NCI-H226 (cell line): ENCODE data around the gene ABLIM2.
A peak's percentile ranks its signal among the peaks of the same experiment; 100 is the strongest.

Experiments
- DNase-seq: peaks from one replicate; pipeline ENCODE4 v3.0.0-alpha.2; 2015

ABLIM2 gene

DNA sequence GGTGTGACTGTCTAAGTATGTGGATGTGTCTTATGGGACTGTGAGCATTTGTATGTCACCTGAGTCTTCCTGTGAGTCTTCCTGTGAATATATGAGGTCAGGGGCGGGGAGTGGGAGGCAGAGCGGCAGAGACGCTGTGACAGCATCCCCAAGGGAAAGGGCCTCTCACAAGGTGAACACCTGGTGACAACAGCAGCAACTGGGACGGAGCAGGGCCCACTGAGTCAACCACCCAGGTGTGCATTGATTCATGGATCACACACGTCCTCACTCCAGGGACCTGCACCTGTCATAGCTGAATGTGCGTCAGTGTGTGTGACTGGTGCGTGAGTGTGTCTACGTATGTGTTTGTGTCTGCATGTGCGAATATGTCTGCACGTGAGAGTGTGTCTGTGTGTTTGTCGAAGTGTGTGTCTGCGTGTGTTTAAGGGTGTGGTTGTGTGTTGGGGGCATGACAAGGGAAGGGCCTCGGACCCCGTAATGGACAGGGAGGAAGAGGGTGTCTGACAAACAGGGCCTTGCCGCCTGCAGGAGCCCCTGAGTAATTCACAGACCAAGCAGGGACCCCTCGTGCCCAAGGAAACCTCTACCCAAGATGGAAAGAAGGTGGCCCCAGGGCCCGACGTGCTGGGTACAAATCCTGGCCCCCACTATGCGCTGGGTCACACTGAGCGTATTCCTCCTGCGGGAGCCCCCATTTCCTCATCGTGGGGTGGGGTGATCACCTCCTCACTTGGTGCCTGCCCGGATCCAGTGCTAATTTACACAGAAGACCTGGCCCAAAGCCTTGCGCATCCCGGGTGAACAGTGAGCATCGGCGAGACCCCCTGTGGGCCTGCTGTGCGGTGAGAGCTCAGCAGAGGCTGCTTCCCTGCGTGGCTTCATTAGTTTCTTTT lies 76.7 kb downstream of the ABLIM2 start:
- DNase-seq: no peak

DNA sequence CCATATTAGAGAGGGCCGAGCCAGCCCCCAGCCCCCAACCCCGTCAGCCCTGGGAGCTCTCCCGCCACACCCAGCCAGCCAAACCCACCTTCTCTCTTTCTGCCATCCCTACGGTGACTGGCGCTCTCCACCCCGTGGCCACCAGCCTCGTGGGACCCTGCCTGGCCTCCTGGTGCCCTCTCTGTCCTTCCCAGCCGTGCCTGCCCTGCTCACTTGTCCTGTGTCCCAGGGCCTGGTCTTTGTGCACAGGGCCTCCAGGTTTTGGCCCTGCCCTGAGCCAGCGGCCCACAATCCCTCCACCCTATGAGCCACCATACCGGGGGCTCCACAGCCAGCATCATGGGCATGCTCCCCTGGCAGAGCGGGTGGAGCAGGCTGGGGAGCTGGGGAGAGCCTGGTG lies 77.4 kb downstream of the ABLIM2 start:
- DNase-seq: no peak

DNA sequence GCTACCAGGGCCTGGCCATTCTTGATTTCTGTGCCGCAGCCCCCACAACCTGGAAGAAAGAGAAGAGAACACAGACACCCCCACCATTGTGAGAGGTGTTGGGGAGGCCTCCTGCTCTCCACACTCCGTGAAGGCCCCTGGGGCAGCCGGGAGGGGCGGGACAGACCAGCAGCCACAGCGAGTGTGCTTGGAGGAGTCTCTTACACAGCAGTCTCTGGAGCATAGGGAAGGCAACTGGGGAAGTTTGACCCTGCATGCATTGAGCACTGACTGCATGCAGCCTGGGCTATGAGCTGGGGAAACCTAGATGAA lies 77.9 kb downstream of the ABLIM2 start:
- DNase-seq: no peak

DNA sequence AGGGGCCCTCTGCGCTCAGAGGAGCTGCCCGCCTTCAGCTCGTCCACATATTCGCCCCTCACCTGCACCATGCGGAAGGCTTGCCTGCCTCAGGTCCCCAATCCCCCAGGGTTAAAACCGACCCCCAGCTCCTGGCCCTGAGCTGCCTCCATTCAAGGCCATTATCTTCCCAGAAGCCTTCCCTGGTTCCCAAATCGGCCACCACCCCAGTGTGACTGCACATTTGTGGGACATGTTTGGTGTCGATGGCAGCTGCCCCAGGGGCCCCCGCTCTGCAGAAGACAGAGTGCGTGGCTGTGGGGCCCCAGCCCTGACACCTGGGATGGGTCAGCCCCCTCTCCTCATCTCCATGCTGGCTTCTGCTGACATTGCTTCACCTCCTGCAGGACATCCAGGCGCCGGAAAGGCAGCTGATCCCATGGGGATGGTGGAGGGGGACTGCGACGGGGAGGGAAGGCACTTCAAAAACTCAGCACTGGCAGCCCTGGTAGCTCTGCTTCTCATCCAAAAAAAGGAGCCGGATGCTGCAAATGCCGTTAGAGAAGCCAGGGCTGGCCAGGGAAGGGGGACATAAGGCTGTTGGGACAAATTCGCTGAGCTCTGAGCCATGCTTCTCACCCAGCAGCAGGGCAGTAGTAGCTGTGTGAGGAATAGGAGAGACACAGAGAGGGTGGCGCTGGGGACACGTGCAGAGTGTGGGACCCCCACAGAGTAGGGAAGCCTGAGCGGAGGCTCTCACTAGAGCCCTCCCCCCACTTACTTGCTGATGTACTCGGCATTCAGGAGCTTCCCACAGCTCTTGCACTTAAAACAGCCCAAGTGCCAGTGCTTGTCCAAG lies 78.5 kb downstream of the ABLIM2 start:
- no peak for DNase-seq

DNA sequence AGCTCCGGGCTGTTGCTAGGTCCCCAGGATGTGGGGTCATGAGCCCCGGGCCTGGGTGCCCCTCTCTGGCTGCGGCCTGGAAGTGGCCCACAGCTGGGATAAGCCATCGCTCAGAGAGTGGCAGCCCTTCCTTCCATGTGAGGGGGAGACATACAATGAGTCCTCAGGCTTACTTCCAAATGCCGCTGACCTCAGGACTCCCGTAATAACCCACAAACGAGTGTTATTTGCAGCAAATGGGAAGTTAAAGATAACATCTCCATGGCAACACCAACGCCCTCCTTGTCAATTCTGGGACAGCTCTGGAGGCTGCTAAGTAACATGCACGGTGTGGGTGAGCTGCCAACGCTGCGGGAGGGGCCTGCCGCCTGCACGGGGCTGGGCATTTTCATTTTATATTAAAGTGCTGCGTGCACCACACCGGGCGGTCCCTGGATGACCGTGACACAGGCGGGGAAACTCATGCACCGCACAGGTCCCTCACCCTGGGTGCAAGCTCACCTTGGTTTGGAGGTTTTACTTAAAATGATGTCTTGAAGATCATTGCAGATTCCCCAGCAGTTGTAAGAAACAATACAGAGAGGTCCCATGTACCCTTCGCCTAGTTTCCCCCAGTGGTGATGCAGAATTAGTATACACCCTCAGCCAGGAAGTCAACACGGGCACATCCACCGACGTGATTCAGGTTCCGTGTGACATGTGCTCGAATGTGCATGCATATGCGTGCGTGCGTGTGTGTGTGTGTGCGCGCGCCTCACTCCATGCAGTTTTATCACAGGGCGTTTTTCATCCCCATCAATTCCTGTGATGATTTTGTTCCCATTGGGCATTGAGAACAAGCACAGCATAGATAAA lies 79.4 kb downstream of the ABLIM2 start:
- peak; percentile 80 for DNase-seq

DNA sequence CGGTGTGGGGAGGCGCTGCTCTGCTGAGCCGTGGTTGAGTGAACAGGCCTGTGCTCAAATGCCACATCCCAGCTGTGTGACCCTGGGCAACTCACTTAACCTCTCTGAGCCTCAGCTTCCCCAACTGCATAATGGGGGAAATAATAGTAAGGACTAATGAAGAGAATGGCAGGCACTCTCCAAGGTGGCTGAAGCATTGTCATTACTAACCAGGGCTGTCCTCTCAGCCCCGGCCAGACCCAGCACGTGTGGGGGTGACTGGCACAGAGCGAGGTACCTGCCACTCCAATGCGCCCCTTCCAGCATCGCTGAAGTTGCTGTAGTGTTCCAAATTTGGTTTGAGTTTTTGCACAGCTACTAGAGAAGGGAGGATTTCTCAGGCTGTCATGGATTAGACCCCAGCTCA lies 80.0 kb downstream of the ABLIM2 start:
- no peak for DNase-seq

DNA sequence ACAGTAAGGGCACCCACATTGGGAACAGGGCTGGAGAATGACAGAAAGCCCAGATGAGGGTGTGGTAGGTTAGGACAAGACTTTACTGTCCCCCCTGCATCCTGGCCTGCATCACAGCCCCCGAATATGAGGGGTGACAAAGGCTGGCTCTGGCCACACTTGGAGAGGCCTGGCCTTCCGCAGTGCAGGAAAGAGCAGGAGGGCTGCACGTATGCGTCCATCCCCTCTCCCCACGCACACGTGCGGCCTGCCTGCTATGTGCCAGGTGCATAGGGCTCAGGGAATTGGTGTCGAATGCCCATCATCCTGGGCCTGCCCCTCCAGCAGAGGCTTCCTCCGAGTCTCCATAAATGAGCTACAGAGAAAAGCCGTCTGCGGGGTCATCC lies 80.5 kb downstream of the ABLIM2 start:
- DNase-seq: no peak

DNA sequence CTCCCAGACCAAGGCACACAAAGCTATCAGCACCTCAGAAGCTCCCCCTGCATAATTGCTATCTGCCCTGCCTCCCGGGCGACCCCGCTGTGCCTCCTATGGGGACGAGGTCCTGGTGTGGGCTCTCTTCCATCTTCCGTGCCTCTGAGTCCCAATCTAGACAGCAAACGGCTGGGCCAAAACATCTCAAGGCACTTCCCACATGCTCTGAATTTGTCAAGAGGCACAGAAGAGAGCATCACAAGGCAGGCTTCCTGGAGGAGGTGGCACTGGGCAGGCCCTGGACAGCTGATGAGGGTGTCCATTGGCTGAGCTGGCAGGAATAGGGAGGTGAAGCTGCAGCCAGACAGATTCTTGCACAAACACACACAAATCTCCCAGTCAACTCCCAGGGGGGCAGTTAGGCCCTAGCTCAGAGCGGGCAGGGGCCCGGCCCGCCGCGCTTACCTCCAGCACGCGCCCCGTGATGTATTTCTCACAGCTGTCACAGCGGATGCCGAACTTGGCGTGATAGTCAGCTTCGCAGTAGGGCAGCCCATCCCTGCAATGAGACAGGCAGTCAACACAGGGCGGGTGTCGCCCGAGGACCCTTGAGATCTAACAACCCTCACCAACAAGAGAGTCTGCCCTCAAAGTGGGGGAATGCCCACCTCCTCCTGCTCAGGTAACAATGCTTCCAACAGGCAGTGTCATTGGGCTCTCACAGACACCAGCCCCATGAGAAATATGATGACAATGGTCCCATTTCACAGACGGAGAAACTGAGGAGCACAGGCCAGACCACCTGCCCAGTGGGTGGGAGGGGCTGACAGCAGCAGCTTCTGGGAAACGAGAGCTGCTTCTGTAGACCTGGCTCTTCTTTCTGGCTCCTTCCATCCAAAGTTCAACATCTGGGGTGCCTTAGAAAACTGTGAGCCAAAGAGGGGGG lies 81.2 kb downstream of the ABLIM2 start:
- no peak for DNase-seq

DNA sequence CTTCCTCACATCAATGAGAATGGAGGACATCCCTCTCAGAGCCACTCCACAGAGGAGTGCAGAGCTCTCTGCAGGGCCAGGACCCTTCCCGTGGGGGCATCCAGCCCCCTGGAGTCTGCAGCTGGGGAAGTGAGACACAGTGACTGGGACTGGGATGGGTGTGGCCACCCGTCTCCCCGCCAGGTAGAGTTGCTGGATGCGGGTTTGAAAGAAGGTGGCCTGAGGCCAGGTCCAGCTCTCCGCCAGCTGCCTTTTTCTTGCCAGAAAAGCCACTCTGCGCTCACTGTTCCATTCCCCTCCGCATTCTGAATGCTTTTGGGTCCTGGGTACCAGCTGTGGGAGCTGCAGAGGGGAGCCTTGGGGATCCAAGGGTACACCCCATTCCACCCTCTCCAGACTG lies 82.6 kb downstream of the ABLIM2 start:
- no peak for DNase-seq

DNA sequence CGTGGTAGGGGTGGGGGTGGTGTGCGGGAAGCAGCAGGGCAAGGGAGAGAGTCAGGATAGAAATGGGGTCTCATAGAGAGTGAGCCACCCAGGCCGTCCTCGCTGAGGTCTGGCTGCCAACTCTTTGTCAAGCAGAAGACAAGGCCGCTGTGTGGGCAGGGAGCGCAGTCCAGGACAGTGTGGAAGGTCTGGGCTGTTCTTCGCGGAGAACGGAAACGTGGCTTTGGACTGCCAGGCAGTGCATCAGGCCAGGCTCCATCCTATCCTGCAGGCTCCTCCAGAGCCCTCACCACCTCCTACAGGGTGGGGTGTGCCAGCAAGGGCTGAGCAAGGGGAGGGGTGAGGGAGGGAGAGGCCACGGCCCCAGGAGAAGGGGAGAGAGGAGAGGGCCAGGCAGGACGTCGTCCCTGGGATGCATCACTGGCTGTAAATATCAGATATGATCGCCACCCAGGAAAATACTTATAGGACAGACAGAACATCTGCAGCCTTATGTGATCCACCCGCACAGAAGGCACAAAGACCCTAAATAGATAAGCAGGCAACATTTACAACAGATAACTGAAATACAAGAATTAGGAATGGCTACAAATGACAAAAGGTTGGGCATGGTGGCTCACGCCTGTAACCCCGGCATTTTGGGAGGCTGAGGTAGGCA lies 85.3 kb downstream of the ABLIM2 start:
- DNase-seq: no peak

DNA sequence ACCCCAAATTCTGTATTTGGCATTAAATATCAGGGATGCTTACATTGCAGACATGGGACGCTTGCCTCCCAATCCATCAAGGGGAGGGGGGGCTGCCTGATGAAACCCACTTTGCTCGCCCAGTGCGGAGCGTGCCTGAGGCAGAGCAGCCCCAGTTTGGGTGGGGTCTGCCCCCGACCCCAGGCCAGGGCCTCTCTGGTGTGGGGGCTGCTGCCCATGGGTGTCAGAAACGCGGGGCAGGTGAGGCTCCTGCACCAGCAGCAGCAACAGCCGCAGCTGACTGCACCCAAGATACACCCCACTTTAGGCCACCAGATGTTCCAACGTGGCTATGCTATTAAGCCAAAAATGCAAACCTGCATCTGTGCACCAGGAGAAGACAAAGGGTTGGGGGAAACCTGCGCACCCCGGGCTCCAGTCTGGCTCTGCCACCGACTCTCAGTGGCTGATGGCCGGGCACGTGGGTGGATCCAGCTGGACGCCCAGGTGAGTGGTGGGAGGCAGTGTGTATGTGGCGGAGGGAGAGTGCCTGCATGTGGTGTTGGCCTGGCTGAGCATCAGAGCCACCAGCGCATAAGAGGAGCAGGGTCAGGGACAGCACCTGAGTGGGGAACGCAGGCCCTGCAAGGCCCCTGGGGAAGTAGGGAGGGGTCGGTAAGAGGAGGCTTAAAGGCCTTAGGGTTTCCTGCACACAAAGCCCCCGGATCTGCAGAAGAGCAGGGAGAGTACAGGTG lies 86.2 kb downstream of the ABLIM2 start:
- DNase-seq: no peak

DNA sequence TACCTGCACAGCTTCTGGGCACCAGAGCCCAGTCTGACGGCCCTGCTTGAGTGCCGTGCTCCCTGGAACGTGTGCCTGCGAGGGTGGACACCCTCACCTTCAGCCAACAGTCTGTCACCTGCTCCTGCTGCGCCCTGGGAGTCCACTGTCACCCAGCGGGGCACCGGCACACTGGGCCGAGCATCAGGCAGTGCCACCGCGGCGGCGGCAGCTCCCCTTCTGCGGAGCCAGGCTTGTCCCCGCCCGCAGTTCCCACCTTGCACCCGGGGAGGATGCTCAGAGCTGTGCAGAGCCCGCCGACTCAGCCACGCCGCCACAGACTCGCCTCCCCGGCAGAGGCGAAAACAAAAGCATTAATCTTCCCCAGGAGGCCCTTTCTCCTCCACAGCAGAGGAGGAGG lies 86.8 kb downstream of the ABLIM2 start:
- DNase-seq: no peak

DNA sequence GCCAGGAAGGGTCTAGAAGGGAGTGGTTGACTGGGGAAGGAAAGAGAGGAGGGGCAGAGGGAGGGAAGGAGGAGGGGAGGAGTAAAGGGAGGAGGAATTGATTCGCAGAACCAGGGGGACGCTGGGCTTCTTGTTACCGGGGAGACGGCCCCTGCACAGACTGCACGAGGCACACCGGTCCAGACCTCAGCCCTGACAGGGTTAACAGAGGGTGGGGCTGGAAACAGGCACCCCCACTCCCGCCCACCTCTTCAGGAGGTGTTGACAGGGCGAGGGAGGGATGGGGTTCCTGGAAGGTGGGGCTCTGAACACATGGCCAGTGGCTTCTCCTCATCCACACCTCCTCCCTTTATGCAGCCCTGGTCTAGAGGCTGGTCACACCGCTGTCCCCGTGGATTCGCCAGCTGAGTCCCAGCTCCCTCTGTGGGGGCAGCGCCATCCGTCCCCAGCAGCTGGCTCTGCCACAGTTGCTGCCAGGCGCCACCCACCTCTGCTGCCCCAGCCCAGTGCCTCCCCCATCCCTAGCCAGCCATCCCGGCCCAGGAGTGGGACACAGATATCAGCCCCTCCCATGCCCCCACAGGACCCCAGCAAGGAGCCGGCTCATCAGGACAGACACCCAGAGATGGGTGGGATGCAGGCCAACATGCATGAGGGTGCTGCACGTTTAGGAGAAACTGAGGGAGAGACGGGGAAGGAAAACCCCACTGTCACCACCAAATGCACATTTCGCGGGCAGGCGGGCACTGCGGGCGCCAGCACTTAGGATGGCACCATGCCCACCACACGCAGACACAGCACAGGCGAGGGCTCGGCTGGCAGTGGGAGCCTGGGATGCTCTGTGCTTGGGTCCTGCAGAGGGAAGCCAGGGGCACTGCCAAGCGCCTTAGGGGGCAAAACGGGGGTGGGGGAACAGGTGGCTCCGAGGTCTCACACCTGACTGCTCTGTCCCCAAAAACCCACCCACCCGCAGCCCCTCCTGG lies 87.6 kb downstream of the ABLIM2 start:
- no peak for DNase-seq

DNA sequence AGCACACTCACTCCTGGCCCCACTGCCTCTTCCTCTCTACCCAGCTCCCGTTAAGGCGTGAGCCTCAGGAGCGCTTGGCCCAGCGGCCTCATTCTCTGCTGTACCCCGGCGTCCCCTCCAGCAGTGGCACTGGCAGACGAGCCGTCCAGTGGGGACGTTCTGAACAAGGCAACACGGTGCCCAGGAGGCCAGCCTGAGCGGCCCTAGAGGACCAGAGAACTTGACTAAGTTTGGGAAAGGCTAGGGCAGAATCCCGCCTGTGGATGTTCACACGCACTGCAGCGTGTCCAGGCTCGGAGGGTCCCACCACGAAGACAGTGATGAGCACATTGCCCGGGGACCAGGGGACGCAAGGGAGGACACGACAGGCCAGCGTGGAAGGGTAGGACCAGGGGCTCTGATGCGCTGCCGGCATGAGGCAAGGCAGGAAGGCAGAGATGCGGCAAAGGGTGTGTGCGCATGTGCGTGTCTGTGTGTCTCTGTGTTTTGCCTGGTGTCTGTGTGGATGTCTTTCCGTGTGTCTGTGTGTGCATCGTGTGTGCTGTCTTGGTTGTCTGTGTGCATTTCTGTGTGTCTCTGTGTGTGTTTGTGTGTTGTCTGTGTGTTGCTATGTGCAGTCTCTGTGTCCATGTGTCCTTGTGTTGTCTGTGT lies 89.4 kb downstream of the ABLIM2 start:
- no peak for DNase-seq

DNA sequence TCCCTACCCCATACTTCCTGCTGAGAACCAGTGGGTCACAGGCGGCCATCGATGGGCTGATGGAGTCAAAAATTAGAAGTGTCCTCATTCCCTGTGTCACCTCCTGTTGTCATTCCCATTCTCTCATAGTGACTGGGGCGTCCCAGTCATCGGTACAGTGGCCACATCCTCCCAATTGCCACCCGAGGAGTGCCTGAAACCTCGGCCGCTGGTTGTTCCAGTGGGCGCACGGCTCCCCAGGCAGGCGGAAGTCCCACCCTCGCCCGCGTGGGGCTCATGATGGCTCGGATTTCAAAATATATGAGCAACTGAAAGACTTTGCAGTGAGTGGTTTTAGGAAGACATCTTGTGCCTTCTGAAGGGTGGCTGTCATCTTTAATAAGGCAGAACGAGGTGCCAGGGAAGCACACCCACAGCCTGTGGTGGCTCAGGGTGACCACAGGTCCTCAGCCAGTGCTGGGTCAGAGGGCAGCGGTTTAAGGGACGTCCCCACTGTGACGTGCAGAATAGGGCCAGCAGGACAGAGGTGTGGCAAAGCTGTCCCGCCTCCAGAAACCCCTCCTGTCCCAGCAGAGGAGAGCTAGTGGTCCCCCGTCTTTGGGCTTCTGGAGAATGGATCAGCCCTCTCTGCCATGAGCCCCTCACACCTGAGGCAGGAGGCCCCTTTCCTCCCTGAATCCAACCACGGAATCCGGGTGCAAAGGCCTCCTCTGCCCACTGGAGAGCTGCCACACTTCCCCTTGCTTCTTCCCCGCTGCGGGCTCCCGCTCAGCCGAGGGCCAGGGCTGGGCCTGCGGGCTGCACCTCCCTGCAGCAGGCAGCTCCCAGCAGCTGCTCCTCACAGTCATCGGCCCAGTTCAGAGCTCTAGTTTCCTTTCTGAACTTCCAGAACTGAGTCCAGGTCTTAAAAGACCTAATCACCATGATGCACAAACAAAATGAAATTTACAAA lies 90.4 kb downstream of the ABLIM2 start:
- no peak for DNase-seq

DNA sequence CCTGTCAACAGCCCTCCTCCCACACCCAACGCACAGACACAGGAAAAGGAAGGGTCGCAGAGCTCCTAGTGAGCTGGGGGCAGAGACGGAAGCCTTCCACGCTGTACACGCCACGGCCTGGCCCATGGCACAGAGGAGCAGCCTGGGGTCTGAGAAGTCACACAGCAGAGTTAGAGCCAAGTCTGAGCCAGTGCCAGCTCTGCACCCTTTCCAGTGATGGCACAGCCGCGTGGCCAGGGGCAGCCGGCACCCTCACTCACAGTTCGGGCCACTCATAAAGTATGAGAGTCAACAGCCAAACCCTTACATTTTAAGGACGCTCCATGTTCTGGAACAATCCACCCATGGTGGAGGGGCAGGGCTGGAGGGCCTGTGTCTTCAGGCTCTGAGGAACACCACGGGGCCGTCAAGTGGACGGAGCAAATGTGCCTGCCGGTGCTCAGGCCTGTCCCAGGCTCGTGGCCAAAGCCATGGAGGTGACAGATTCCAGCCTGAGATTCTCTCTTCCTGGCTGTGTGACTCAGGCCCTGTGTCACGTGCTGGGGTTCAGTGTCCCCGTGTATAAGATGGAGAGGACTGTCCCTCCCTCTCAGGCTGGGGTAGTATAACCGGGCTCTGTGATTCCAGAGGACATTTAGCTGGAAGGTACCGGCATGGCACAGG lies 91.2 kb downstream of the ABLIM2 start:
- no peak for DNase-seq

DNA sequence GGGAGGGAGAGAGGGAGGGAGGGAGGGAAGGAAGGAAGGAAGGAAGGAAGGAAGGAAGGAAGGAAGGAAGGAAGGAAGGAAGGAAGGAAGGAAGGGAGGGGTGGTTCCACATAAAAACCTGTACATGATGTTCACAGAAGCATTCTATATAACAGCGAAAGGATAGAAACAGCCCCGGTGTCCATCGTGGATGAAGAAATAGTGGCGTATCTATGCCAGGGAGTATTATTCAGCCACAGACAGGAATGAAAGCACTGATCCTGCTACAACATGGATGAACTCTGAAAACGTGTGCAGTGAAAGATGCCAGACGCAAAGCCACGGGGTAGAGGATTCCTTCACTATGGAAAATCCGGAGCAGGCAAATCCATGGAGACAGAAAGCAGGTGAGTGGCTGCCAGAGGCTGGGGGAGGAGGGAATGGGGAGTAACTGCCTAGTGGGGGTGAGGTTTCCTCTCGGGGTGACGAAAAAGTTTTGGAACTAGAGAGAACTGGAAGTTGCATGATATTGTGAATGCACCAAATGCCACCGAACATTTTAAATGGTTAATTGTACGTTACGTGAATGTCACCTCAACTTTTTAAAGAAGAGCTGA lies 92.2 kb downstream of the ABLIM2 start:
- no peak for DNase-seq
